Measurements from ENCODE around the gene PARL.

DNA sequence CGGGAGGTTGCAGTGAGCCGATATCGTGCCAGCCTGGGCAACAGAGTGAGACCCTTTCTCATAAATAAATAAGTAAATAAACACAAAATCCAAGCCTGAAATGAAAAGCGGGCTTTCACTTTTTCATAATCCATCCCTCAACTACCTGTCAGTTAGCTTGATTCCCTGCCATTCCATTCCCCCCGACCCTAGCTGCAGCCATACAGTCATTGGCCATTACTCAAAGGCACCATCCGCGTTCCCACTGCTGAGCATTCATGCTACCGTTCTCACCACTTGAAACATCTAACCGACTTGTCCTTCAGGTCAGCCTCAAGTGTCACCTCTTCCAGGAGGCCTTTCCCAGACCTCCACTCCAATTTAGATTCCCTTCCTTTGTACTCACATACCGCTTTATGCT, 1.1 kb upstream of the PARL start:
- TF ChIP-seq, protein P1, sequence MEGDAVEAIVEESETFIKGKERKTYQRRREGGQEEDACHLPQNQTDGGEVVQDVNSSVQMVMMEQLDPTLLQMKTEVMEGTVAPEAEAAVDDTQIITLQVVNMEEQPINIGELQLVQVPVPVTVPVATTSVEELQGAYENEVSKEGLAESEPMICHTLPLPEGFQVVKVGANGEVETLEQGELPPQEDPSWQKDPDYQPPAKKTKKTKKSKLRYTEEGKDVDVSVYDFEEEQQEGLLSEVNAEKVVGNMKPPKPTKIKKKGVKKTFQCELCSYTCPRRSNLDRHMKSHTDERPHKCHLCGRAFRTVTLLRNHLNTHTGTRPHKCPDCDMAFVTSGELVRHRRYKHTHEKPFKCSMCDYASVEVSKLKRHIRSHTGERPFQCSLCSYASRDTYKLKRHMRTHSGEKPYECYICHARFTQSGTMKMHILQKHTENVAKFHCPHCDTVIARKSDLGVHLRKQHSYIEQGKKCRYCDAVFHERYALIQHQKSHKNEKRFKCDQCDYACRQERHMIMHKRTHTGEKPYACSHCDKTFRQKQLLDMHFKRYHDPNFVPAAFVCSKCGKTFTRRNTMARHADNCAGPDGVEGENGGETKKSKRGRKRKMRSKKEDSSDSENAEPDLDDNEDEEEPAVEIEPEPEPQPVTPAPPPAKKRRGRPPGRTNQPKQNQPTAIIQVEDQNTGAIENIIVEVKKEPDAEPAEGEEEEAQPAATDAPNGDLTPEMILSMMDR (IDR thresholded peaks at IDR 0.05 in 4 of 5, conservative IDR thresholded peaks at IDR 0.05 in 1 of 5), result no peak
- TF ChIP-seq POLR2A (IDR thresholded peaks at IDR 0.05), result no peak
